ENCODE measurements around the gene EHF.
"Not testable (repeated sequence)": the region's sequence is repeated elsewhere in the genome, so short reads cannot be mapped to it uniquely, and the experiment has no call there.

The EHF gene

DNA sequence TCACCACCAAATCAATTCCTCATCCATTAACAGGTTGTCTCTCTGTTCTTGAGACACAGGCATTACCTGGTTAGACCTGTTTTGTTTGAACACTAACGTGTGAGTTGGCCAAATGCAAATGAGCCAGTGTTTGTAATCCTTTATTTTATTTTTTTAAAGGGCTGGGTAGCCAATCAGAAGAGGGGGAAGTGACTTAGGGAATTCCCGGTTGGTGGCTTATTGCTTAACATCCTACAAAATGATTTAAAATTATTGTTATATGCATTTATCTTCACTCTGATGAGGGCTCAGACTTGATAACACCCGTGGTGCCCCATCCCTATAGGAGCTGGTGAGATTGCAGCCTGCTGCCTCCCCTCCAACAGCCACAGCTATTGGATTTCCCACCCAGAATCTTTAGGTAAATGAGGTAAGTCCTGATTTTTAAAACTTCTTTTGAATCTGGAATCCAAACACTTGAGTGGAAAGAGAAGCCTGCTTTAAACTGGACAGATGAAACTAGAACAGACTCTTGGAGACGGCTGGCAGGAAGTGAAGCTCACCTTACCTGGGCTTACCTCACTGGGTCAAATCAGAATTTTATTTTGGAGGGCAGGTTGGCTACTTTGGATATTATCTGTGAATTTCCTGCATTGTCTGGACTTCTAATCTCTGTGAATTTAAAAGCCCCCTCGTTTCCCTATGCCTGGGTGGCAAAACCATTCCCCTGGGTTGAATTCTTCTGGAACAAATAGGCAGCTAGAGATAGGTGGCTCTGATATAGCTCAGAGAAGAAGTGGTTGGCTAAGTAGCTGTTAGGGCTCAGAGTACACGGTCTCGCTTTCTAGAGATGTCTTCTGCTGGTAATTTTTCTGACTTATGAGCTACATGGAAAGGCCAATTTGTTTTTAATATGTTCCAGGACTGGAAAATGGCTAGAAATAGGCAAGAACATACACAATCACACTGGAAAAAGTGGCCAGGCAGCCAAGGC, at the start of gene EHF:
Gene EHF, plus strand, starts transcription at position 274 of the 973 bp plus-strand sequence. CDS start 21,538 bp downstream, outside the sequence.
- no peak for DNase-seq (ENCODE audit: low read depth)

DNA sequence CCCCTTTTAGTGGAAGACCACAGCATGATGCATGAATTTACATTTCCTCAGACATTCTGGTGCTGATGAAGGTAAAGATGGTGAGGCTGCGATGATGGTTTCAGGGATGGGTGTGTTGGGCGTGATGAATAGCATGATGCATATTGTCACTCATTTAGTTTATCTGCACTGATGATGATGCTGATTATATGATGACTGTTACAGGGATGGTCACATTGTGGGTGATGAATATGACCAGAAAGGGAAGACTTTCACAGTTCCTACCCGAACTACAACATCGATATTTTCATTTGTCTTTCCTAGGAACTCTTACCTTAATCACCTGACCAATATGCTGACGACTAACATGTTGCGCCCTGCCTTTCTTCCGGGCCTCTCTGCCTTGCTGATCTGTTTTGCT, 47.4 kb upstream of the EHF start:
- no peak for DNase-seq (ENCODE audit: low read depth)

DNA sequence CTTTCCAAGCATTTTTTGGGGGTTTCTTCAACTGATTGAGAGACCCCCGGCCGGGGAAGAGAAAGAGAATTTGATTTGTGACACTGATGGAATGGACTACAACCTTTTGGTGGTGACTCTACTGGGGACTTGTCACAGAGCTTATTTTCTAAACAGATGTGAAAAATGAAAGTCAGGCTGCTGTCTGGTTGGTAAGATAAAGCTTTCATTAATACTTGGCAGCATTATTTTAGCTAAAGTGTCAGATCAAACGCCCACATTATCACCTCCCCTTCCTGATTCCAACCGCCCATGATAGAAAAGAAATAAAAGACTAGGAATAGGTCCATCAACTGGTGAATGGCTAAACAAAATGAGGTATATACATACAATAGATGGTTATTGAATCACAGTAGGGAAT, 45.6 kb upstream of the EHF start:
- no peak for DNase-seq (ENCODE audit: low read depth)

GRCh38 chr11:34575671-34576070, 45.2 kb upstream of the EHF start:
- DNase-seq (ENCODE audit: low read depth): no peak

- DNase-seq (ENCODE audit: low read depth): no peak
Observed at GRCh38 chr11:34576331-34576730, 44.6 kb upstream of the EHF start.

DNA sequence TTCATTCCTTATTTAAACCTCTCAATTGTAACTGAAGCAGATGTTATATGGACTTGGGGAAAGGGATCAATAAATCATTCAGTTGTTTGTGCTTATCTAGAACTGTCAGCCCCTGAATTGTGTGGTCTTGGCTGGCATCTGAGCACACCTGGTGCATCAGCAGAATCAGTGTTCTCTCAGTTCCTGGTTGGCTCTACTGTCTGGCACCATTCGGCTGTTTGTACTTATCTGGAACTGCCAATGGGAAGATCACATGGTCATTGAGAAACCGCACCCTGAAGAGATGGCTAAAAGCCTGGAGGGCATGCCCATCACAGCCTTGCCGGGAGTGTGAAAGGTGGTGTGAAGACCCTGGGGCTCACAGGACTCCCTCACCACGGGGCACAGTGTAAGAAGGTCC, 37.1 kb upstream of the EHF start:
- no peak for DNase-seq (ENCODE audit: low read depth)

DNA sequence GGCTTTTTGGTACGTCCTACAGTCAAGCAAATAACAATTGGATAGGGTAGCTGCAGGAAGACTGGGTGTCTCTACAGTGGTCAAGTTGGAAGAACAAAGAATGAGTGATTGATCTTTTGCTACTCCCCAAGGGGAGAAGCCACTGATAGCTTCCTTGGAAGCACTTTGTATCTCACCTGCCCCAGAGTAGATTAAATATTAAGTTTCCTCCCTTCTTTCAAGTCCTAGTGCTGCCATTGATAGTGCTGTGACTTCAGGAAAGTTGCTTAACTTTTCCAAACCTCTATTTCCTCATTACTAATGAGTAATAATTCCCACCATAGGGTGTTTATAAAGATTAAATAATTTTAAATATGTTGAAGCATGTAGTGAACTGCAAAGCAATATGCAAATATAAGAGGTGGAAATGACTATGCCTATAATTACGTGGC, 35.6 kb upstream of the EHF start:
- DNase-seq (ENCODE audit: low read depth): no peak

- no peak for DNase-seq (ENCODE audit: low read depth)
Observed at GRCh38 chr11:34585735-34586487, 35.0 kb upstream of the EHF start.

GRCh38 chr11:34586488-34587281, 34.2 kb upstream of the EHF start:
- no peak for DNase-seq (ENCODE audit: low read depth)

DNA sequence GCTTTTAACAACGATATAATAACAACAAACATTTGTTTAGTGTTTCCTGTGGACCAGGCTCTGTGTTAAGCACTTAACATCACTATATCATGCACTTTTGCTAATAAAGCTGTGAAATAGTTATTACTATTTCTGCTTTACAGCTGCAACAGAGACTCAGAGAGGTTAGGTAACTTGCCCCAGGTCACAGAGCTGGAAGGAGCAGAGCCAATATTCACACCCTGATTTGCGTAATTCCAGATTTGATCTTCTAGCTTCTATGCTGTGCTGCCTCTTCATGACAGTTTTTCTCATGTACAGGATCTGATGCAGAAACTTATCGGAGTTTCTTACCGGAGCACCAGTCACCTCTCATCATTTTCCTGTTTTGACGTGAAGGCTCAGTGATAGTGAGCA, 33.6 kb upstream of the EHF start:
- DNase-seq (ENCODE audit: low read depth): no peak

GRCh38 chr11:34588023-34588422, 32.9 kb upstream of the EHF start:
- DNase-seq (ENCODE audit: low read depth): no peak

DNA sequence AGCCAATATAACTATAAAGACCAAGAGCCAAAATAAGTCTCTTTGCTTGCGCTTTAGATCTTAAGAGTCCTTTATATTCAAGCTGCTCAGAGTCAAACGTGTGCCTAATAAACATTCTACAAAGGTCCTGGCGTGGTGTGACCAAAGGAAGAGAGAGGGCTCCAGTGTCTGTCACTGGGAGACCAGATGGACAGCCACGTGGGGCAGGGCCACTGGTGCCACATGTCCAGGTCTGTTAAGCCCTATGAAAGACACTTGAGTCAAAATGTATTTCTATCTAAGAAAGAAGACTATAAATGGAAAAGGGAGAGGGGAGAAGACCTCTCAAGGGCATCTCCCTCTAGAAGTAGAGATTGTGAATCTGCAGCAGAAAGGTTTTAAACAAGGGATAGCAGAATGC, 32.2 kb upstream of the EHF start:
- no peak for DNase-seq (ENCODE audit: low read depth)

DNA sequence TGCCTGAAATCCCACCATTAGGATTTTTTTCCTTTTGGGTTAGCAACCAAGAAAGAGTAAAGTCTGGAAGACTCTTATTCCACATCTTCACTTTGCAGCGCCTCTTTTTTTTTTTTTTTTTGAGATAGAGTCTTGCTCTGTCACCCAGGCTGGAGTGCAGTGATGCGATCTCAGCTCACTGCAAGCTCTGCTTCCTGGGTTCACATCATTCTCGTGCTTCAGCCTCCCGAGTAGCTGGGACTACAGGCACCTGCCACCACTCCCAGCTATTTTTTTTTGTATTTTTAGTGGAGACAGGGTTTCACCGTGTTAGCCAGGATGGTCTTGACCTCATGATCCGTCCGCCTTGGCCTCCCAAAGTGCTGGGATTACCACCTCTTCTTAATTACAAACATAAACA, 31.7 kb upstream of the EHF start:
- not testable (repeated sequence) for DNase-seq (ENCODE audit: low read depth)

DNA sequence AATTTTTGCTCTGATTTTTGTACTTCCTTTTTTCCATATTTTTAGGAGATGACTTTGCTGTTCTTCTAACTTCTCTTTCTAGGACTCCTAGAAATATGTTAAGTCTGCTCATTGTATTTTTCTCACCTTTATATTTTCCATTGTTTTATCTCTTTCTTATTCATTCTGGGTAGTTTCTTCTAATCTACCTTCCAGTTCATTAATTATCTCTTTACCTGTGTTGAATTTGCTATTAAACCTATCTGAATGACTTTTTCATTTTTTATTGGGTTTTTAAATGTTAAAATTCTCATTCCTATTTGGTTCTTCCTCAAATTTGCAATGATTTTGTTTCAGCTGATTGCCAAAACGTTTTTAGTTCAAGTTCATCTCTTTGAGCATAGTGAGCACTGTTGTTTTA, 27.8 kb upstream of the EHF start:
- DNase-seq (ENCODE audit: low read depth): no peak

- DNase-seq (ENCODE audit: low read depth): no peak
Observed at GRCh38 chr11:34594603-34595002, 26.3 kb upstream of the EHF start.

DNA sequence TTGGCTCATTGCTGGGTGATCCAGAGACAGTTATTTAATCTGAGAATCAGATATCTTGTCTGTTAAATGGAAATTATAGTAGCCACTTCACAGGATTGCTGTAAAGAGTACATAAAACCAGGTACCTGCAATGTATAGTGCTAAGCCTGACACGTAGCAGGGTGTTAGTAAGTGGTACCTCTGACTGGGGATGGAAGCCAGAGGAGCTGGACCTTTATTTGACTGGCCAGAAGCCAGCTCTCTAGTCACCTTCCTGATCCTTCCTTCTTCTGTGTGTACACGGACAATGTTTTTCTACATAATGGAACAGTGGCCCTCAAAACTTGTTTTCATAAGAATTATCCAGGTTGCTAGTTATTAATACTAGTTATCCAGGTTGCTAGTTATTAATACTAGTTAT, 25.5 kb upstream of the EHF start:
- no peak for DNase-seq (ENCODE audit: low read depth)

GRCh38 chr11:34595960-34596644, 24.8 kb upstream of the EHF start:
- DNase-seq (ENCODE audit: low read depth): no peak

DNA sequence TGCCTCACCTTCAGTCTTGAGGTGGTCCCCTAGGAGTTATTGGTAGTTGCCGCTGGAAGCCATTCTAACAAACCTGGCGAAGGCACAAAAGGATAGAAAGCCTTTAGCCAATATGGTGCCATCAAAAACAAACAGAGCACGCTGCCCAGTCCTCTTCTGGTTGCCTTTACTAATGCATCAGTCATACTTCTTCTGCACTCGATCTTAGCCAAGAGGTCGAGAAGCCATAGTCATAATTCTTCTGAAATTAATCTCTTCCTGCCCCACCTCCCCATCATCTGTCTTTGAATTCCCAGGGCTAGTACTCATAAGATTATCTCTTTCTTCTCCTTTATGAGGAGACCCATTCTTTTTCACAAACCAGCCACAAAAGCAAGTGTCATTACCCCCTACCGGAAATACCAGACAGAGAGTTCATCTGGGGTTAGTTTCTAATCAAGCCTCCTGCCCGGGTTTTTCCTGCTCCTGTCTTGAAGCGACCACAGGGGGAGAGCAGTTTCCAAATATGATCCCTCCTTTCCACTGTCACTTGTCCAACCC, 21.4 kb upstream of the EHF start:
- no peak for DNase-seq (ENCODE audit: low read depth)

DNA sequence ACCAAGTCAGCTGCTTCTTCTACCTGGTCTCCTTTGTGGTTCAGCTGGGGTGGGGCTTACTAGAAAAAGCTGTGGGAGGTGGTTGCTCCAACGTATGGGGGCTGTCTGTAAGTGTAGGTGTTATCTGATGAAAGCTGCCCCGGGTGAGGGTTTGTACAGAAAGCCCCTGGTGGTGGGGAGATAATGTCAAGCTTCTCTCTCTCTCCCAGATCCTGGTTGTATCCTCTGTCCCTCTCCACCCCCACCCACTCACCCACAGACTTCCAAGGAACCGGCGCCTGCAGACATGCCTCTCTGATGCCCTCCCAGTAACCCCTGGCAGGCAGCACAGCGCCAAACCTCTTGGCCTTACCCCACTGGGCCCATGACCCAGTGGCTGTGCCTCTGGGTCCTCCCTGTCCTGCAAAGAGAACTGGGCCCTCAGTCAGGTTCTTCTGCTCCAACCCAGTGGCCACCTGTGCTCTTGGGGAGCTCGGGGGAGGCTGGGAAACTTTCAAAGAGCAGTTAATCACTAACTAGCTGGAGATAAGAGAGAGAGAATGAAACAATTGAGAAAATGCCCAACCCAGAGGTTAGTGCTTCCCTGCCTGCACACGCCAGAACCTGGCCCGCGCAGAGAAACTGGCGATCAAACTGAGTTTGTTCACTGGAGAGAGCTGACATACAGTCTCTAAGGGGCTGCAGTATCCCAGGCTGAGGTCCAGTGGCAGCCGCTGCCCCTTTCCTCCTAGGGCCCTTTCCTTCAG, 20.4 kb upstream of the EHF start:
- no peak for DNase-seq (ENCODE audit: low read depth)

DNA sequence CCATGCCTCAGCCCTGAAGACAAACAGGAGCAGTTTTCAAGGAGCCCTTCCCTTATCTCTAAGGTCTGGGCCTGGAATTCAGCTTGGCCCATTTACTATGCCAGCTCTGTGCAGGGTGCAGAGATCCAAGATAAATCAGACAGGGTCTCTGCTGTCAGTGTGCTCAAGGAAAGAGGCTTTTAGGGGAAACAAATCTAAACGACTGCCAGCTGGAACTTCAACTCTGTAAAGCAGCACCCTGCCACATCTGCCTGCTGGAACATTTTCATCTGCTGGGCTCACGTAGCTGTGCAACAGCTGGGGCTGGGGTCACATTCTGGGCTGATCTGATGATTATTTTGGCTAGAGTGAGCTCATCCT, 19.8 kb upstream of the EHF start:
- no peak for DNase-seq (ENCODE audit: low read depth)

- no peak for DNase-seq (ENCODE audit: low read depth)
Observed at GRCh38 chr11:34601609-34602008, 19.3 kb upstream of the EHF start.
